ENCODE data around the gene GUF1.
A peak's percentile ranks its signal among the peaks of the same experiment; 100 is the strongest.
"Not testable (repeated sequence)": the region's sequence is repeated elsewhere in the genome, so short reads cannot be mapped to it uniquely, and the experiment has no call there.

GUF1 gene

DNA sequence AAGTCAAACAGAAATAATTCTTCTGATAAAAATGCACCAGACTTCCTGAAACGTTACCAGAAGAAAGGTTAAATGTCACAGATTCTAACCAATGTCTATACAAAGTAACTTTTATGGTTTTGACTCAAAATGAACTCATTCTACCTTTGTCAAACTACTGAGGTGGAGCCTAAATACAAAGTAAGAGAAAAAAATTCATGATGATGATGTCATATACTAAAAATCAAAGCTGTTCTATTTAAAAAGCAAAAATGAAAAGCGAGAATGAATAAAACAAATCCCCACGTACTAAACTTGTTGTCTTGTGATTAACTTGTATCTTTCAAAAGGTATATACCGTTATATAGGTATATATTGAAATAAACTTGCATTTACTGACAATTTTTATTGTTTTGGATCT is 26.5 kb downstream of the GUF1 start:
- DNase-seq (ENCODE audit: low spot score): no peak

DNA sequence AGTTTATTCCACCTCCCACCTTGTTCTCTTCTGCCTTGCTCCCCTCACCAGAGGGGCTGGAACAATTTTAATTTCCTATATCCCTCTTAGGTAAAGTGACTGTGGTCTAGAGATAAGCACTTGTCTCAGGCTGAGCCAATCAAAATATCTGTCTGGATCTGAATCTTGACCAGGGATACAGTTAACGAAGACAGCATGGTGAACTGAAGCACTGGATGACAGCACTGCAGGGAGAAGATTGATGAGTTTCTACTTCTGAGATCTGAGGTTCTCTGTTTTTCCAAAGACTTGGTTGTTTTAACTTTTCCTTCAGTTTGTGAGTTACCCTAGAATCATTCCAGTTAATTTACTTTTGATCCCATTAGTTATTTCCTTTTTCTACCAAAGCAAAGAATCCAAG is 34.9 kb downstream of the GUF1 start:
- no peak for DNase-seq (ENCODE audit: low spot score)

DNA sequence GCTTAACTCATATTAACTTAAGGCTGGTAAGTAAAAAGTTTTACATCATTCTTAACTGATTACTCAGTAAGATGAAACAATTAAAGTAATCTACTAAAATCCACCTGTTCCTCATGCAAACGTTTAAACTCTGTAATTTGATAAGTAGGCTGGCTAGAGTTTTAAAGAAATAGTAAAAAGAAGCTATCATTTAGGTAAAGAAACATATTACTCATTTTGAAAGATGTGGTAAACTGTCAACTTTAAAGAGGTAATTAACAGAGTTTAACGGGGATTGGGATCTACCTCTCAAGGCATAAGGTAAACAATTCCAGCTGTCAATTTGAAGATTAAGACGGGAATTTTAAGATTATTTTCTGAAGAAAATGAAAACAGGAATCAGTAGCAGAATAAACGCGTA is 38.4 kb downstream of the GUF1 start:
- no peak for DNase-seq (ENCODE audit: low spot score)

DNA sequence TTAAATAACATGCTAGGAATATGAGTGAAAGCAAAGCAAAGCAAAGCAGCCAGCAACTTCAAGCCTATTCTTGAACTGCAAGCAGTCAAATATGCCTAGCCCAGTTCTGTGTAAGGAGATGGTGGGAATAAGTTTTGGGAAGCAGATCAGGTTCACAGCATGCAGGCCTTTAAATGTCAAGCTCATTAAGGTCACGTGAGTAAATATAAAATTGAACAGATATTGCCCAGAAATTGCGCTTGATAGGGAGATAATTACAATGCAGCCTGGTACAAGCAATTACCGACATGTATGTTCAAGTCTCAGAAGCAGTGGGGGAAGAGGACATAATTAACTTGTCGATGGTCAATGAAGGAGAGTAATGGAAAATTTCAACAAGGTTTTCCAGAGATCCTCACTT is 42.2 kb downstream of the GUF1 start:
- DNase-seq (ENCODE audit: low spot score): no peak

DNA sequence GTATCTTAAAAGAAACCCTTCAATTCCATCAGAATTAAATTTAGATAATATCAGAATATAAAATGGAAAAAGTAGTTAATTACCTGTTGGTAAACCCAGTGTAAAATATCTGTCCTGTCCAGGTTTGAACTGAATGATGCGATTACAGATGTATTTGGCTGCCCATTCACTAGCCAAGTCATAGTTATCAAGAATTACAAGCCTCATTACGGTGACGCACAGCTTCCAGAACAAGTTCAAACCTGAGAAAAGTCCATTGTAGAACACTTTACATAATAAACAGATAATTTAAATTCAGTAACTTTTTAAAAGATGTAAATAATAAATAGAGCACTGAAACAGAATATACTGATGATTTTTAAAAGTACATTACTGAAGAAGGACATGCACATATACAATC is 43.8 kb downstream of the GUF1 start:
- no peak for DNase-seq (ENCODE audit: low spot score)

DNA sequence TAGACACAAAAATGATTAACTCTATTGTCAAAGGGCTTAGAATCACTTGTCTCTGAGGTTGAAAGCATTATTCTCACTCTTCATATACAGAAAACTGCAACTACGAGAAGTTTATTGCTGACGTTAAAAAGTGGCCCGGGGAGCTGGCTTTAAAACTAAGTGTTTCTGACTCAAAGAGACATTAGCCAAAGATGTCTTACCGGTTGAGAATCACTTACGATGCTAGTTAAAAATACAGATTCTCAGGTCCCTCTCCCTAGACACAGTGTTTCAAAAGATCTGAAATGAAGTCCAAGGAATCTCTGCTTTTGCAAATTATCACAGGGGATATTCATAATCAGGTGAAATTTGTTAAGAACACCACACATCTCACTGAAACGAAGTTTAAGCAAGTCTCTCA is 46.9 kb downstream of the GUF1 start:
- DNase-seq (ENCODE audit: low spot score): peak; percentile 8

DNA sequence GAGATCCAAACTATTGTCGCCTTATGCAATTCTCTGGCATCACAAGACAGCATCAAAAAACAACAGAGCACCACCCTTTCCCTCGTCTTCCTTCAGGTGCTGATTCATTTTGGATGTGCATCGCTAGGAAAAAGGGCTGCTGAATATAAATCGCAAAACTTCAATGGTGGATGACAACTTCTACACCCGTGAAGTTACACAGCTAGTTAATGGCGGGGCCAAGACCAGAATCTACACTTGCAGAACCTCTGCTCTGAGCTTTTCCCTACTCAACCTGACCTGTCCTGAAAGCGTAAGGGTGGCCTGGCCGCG is 47.5 kb downstream of the GUF1 start:
- DNase-seq (ENCODE audit: low spot score): no peak

DNA sequence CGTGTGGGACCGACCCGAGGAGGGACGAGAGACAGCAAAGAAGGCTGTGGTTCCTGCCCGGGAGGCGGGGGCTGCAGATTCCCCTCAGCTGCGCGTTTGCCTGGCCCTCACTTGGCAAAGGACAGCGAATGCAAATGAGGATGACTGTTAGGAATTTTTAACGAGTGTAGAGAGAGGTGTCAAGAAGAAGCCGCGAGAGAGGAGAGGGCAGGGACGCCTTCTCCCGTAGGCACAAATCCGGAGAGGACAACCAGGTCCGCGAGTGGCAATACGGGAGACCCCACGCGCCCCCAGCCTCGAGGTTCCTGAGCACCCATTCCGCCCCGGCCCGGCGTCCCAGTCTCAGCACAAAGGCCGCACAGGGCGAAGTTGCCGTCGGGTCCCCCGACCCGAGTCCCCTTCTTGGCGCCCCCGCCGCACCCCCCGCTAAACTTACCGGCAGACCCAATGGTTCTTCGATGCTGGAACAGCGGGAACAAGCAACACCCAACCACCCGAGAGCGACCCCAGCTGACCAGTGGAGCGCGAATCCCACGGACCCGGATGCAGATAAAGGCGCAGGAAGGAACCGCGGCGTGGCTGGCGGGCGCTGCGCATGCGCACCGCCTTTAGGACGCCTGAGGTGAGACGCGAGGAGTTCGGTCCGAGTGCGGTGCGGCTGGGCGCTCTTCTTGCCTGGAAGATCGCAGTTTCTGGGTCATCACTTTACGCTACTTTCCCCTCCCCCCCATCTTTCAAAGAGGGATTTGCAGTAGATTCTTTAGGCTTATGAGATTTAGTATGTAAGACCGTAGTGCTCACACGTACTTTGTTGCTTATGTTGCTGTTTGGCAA is 48.0 kb downstream of the GUF1 start, which contains the start of gene GNPDA2:
Gene GNPDA2, minus strand, starts transcription at position 519 of the 834 bp plus-strand sequence. CDS start 4,349 bp downstream, outside the sequence.
- peak; percentile 98 for DNase-seq (ENCODE audit: low spot score)

DNA sequence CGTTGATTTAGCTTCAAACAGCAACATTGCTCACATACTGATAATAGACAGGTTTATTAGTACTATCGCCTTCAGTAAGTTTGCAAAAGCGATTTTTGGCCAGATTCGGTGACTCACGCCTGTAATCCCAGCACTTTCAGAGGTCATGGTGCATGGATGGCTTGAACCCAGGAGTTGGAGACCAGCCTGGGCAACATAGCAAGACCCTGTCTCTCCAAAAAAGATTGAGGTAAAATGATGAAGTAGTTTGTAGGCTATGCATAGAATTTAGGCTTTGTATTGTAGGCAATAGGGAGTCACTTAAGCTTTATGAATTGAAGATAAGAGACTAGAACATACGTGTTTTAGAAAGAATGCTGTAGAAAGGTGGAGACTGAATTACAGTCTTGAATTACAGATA is 49.3 kb downstream of the GUF1 start:
- DNase-seq (ENCODE audit: low spot score): no peak

DNA sequence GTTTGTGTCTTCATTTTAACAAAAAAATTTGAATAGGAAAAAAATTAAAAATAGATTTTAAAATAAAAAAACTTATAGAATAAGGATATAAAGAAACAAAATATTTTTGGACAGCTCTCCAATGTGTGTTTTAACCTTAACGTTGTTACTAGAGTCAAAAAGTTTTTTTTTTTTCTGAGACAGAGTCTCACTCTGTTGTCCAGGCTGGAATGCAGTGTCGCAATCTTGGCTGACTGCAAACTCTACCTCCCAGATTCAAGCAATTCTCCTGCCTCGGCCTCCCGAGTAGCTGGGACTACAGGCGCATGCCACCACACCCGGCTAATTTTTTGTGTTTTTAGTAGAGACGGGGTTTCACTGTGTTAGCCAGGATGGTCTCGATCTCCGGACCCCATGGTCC is 50.5 kb downstream of the GUF1 start:
- DNase-seq (ENCODE audit: low spot score): not testable (repeated sequence)

DNA sequence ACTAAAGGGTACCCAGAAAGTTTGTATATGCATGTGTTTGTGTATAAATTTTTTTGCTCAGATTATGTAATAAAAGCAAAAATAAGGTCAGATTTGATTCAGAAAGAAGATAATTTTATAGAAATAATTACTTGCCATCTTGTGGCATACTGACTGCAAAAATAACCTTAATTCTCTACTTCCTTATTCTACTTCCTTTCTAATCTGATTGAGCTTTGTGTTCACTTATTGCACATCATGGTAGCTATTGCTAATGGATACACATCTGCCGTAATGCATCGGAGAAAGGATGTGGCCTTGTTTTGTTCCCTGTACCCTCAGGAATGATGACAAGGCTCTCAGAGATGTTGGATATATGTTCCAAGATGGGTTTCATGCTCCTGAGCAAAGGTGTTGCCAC is 58.7 kb downstream of the GUF1 start:
- no peak for DNase-seq (ENCODE audit: low spot score)

DNA sequence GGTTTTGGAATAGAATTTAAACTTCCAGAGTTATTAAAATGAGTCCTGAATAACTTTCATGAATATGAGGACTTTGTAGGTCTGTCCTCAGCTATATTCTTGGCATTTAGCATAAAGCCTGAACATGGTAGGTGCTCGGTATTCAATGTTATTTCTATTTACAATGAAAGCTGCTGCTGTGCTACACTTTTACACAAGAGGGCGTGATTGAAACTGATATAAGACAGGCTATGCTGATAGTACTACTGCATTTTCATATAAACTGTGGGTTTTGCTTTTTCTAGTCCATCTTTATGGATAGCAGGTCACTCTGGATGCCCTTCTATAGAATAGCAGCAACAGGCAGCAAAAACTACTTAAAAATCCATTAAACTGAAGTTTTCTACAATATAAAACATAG is 60.4 kb downstream of the GUF1 start:
- DNase-seq (ENCODE audit: low spot score): peak; percentile 8

DNA sequence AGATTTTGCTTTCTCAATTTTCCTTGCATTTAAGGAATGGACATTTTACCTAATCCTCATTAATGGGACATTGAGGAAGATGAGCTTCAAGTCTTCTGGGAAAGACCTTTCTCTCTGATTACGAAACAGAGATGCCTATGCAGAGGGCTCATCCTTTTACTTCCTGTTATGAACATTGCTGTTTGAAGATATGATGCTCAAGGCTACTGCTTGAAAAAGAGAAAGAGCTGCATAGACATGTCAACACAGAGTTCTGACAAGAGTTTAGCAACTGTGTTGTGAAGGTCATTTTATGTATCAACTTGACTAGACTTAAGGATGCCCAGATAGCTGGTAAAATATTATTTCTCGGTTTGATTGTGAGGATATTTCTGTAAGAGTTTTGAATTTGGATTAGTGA is 62.0 kb downstream of the GUF1 start:
- DNase-seq (ENCODE audit: low spot score): no peak

Measured in AG20443 (cell line).